ENCODE measurements around the gene SERAC1. TPM values are rescaled to one million over a fixed set of nuclear protein-coding genes. Genes with fewer than 3 reads are reported as not detected.

SERAC1 gene
- total and polyA plus RNA-seq, 2 donors (not counting 1 experiment from before 2014, with no cell fraction given) = 1.9 to 5.8 TPM

DNA sequence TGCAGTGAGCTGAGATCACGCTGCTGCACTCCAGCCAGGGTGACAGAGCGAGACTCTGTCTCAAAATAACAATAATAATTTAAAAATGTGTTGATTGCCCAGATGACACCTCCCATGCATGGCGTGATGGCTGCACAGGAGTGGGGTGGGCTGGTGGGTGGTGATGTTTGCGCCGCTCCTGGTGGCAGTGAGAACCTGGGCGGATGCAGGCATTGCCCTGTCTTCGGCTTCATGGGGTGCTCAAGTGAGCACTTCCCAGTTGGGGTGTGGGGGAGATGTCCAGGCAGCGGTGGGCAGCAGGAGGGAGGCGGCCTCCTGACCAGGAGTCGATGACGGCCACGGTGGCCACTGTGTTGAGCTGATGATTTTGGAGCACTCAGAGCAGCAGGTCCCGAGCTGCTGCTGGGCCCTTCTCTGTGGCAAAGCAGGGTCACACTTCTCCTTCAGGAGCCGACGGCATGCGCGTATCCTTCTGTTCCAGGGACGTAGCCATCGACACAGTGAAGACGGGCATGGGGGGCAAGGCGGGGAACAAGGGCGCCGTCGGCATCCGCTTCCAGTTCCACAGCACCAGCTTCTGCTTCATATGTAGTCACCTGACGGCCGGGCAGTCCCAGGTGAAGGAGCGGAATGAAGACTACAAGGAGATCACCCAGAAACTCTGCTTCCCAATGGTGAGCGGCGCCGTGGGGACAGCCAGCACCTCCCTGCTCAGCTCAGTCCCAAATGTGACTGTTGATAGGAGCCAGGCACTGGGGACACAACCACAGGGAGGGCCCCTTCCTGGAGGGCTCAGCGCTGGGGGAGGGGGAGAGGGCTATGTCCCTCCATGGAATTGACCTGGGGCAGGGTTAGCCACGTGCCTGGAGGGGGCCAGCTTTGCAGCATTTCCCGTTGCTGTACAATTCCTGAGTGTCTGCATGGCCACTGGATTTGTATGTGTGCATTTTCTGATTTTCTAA is 96.7 kb downstream of the SERAC1 start:
- peaks cover 3 to 14% of the 10 kb centered on the region in 2 experiments for H3K36me3 ChIP-seq (replicated peaks in 1 of 2; ENCODE audit: control extremely low read depth in 1 of 2, control insufficient read depth in 1 of 2, extremely low read depth in 1 of 2, insufficient read depth in 2 of 2, low read length in 1 of 2)
- ATAC-seq (ENCODE audit: low read depth) (no peak), DNase-seq (no peak)
- peaks cover 2% of the 10 kb centered on the region for H3K4me1 Mint-ChIP-seq
- ChIA-PET CTCF (interaction anchor here (0.6 to 3.7 kb wide), 24 partner anchors 8 to 757 kb away, joined by 3 to 27 read pairs (median 5); partner anchors contain the start of gene SYNJ2), POLR2A (no interaction called here)
- H3K9me3 Mint-ChIP-seq (ENCODE audit: insufficient read depth) = no peaks in the 10 kb centered on the region
- H3K9me3 ChIP-seq (ENCODE audit: control extremely low read depth in 1 of 3, control insufficient read depth in 2 of 3, insufficient read depth in 1 of 3, low read length in 2 of 3) = no peaks in the 10 kb centered on the region
- no peak overlapping the region for H3K27ac ChIP-seq (ENCODE audit: low read length in 2 of 2)
- H3K9ac ChIP-seq (ENCODE audit: low read length) = no peak overlapping the region
- intact Hi-C loops (cut with micrococcal nuclease) = loop anchor here (1.0 to 5.0 kb wide), 5 partner anchors 44 to 315 kb away; partner anchors contain the start of gene SYNJ2
- H3K27ac Mint-ChIP-seq = no peak overlapping the region
- no peak overlapping the region for H3K4me3 ChIP-seq (ENCODE audit: control extremely low read depth in 1 of 5, extremely low read depth in 1 of 5, insufficient read depth in 1 of 5, low read depth in 2 of 5, low read length in 4 of 5)
- peaks cover 0 to 5% of the 10 kb centered on the region in 2 donors for H3K4me1 ChIP-seq (ENCODE audit: control insufficient read depth in 2 of 2, insufficient read depth in 2 of 2, low read length in 2 of 2)
- no peak for TF ChIP-seq EZH2 (IDR thresholded peaks at IDR 0.05; ENCODE audit: borderline replicate concordance, insufficient read depth, low read depth, low read length, poor library complexity, severe bottlenecking)
- TF ChIP-seq, protein P1, sequence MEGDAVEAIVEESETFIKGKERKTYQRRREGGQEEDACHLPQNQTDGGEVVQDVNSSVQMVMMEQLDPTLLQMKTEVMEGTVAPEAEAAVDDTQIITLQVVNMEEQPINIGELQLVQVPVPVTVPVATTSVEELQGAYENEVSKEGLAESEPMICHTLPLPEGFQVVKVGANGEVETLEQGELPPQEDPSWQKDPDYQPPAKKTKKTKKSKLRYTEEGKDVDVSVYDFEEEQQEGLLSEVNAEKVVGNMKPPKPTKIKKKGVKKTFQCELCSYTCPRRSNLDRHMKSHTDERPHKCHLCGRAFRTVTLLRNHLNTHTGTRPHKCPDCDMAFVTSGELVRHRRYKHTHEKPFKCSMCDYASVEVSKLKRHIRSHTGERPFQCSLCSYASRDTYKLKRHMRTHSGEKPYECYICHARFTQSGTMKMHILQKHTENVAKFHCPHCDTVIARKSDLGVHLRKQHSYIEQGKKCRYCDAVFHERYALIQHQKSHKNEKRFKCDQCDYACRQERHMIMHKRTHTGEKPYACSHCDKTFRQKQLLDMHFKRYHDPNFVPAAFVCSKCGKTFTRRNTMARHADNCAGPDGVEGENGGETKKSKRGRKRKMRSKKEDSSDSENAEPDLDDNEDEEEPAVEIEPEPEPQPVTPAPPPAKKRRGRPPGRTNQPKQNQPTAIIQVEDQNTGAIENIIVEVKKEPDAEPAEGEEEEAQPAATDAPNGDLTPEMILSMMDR (IDR thresholded peaks at IDR 0.05) = no peak
- no peaks in the 10 kb centered on the region for H4K20me1 ChIP-seq (ENCODE audit: control insufficient read depth, insufficient read depth, low read length, poor library complexity, severe bottlenecking)
- no peak overlapping the region for H3K4me3 Mint-ChIP-seq
- no peak overlapping the region for H2AFZ ChIP-seq (ENCODE audit: insufficient read depth, low read depth, low read length, poor library complexity, severe bottlenecking)
- no peak overlapping the region for H3K4me2 ChIP-seq (replicated peaks; ENCODE audit: low read depth, low read length, poor library complexity, severe bottlenecking)
- H3K79me2 ChIP-seq (ENCODE audit: control insufficient read depth, insufficient read depth, low read length) = no peaks in the 10 kb centered on the region
- 93% methylated on average over 32 of the region's 34 CpGs for WGBS (ENCODE audit: insufficient coverage)
- H3K27me3 ChIP-seq (replicated peaks in 1 of 4; ENCODE audit: control extremely low read depth in 1 of 4, control insufficient read depth in 3 of 4, insufficient read depth in 4 of 4, low read length in 3 of 4) = no peaks in the 10 kb centered on the region
- no peaks in the 10 kb centered on the region for H3K27me3 Mint-ChIP-seq

- Mint-ChIP-seq H3K27me3 (no peaks in the 10 kb centered on the region), H3K4me1 (peaks cover 2% of the 10 kb centered on the region), H3K4me3 (no peak overlapping the region), H3K9me3 (ENCODE audit: insufficient read depth) (no peaks in the 10 kb centered on the region), H3K27ac (no peak overlapping the region)
- Histone ChIP-seq H3K4me2 (replicated peaks; ENCODE audit: low read depth, low read length, poor library complexity, severe bottlenecking) (no peak overlapping the region), H3K27me3 (replicated peaks in 1 of 4; ENCODE audit: control extremely low read depth in 1 of 4, control insufficient read depth in 3 of 4, insufficient read depth in 4 of 4, low read length in 3 of 4) (no peaks in the 10 kb centered on the region), H3K4me1 (ENCODE audit: control insufficient read depth in 2 of 2, insufficient read depth in 2 of 2, low read length in 2 of 2) (peaks cover 0 to 5% of the 10 kb centered on the region in 2 donors), H3K9ac (ENCODE audit: low read length) (no peak overlapping the region), H3K4me3 (ENCODE audit: control extremely low read depth in 1 of 5, extremely low read depth in 1 of 5, insufficient read depth in 1 of 5, low read depth in 2 of 5, low read length in 4 of 5) (no peak overlapping the region), H3K27ac (ENCODE audit: low read length in 2 of 2) (no peak overlapping the region), H3K36me3 (replicated peaks in 1 of 2; ENCODE audit: control extremely low read depth in 1 of 2, control insufficient read depth in 1 of 2, extremely low read depth in 1 of 2, insufficient read depth in 2 of 2, low read length in 1 of 2) (peaks cover under 1 to 17% of the 10 kb centered on the region in 2 experiments), H2AFZ (ENCODE audit: insufficient read depth, low read depth, low read length, poor library complexity, severe bottlenecking) (no peak overlapping the region), H3K9me3 (ENCODE audit: control extremely low read depth in 1 of 3, control insufficient read depth in 2 of 3, insufficient read depth in 1 of 3, low read length in 2 of 3) (no peaks in the 10 kb centered on the region), H4K20me1 (ENCODE audit: control insufficient read depth, insufficient read depth, low read length, poor library complexity, severe bottlenecking) (no peaks in the 10 kb centered on the region), H3K79me2 (ENCODE audit: control insufficient read depth, insufficient read depth, low read length) (no peaks in the 10 kb centered on the region)
- 98% methylated on average over 5 of the region's 10 CpGs for WGBS (ENCODE audit: insufficient coverage)
- DNase-seq = no peak
- intact Hi-C loops (cut with micrococcal nuclease) = loop anchor here (5.0 kb wide), 1 partner anchor 43 kb away; no protein-coding TSS in a partner anchor
- ATAC-seq (ENCODE audit: low read depth) = no peak
- POLR2A ChIA-PET = no interaction called here
- no peak for TF ChIP-seq EZH2 (IDR thresholded peaks at IDR 0.05; ENCODE audit: borderline replicate concordance, insufficient read depth, low read depth, low read length, poor library complexity, severe bottlenecking)
- TF ChIP-seq, protein P1 (IDR thresholded peaks at IDR 0.05) = no peak
- CTCF ChIA-PET = interaction anchor here (0.6 to 3.1 kb wide), 9 partner anchors 10 to 308 kb away, joined by 3 to 12 read pairs (median 3); no protein-coding TSS in a partner anchor
Observed at GRCh38 chr6:158070513-158070912, 97.5 kb downstream of the SERAC1 start.

Measured in B cell (primary cell).